AG04450 (cell line): ENCODE data around the gene MCUB. TPM values are rescaled to one million over a fixed set of nuclear protein-coding genes. Genes with fewer than 3 reads are reported as not detected.

Experiments used
- CTCF ChIA-PET: fragments of 300-600, 350-600 bp; formaldehyde crosslinking; extraction: SDS; loops from one replicate; lab custom pipeline; 2022; ENCODE audit warnings: antibody characterized with exemption, inconsistent platforms; lab: Charles Lee
- POLR2A ChIA-PET: fragments of 350-600 bp; formaldehyde crosslinking; extraction: SDS; loops from one replicate; lab custom pipeline; 2021; ENCODE audit warnings: antibody characterized with exemption, inconsistent platforms; lab: Yijun Ruan, JAX
- DNase-seq: peaks from one replicate; pipeline ENCODE4 v3.0.0-alpha.2; 2011; ENCODE audit warnings: low read depth, low spot score
- H3K27ac ChIP-seq: one replicate; pipeline ENCODE4 v1.5.1; 2012; ENCODE audit warnings: low read depth, low read length, control low read depth
- H3K27me3 ChIP-seq: one replicate; pipeline ENCODE4 v1.6.0; 2012; ENCODE audit warnings: low read length; ENCODE audit not compliant: control insufficient read depth, insufficient read depth
- H3K4me3 ChIP-seq: 2 replicates; pipeline ENCODE4 v1.5.1; 2011; ENCODE audit warnings: mild to moderate bottlenecking, low read depth, low read length, control low read depth
- H3K9me3 ChIP-seq: 2 replicates; pipeline ENCODE4 v1.5.1; 2012; ENCODE audit warnings: low read length; ENCODE audit not compliant: control insufficient read depth, insufficient read depth
- CTCF ChIP-seq: IDR thresholded peaks from 2 replicates; pipeline ENCODE4 v1.5.1; 2011; ENCODE audit warnings: low read depth, low read length, control low read depth, inconsistent platforms
- polyA plus RNA-seq: library from polyadenylated mRNA; depleted of rRNA; stranded (reverse); fragments of >200 nt; gene quantifications from 2 replicates; pipeline ENCODE4 v1.2.3, GENCODE V29; 2011

Gene MCUB
- polyA plus RNA-seq, 1 experiment, result 16.8 TPM

DNA sequence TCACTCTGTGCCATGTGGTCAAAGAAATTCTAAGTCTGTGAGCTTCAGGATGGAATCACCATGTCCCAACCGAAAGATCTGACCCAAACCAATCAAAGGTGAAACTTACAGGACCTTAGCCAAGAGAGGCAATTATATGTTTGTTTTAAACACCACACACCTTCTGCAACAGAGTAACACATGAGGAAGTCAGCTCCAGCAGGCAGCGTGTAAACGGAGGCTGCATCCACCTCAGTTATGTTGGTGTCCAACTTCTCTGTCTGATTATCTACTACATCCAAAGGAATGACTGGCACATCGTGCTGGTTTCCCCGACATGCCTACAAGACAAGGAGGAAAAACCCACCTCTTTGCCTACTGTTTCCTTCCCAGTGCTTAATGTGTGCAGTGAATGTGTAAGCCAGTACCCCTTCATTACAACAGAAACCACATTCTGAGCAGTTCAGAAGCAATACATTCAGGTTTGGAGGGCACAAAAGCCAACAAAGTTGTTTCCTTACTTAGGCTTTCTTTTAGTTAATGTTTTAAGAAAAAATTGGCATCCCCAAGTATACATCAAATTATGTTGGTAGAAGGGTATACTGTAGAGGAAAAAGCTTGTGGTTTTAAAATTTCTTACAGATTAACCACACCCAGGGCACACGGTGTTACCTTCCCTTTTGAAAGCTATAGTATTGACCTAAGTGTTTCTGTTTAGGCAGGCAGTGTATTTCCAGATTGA is 130.8 kb downstream of the MCUB start:
- no peak overlapping the region for H3K27ac ChIP-seq
- ChIA-PET POLR2A (no interaction called here), CTCF (interaction anchor here (1.0 kb wide), 1 partner anchor 10 kb away, joined by 3 read pairs; no protein-coding TSS in a partner anchor)
- DNase-seq, result no peak
- no peaks in the 10 kb centered on the region for H3K9me3 ChIP-seq
- H3K27me3 ChIP-seq, result no peaks in the 10 kb centered on the region
- no peak overlapping the region for H3K4me3 ChIP-seq
- no peak for TF ChIP-seq CTCF

- ChIA-PET POLR2A (no interaction called here), CTCF (interaction anchor here (1.0 kb wide), 1 partner anchor 9 kb away, joined by 3 read pairs; no protein-coding TSS in a partner anchor)
- no peaks in the 10 kb centered on the region for H3K9me3 ChIP-seq
- H3K27me3 ChIP-seq, result no peaks in the 10 kb centered on the region
- no peak for DNase-seq
- no peak overlapping the region for H3K27ac ChIP-seq
- H3K4me3 ChIP-seq, result no peak overlapping the region
- TF ChIP-seq CTCF, result no peak
These were observed 131.4 kb downstream of the MCUB start for GRCh38 chr4:109691411-109691920.

GRCh38 chr4:109698656-109699055 is 138.6 kb downstream of the MCUB start:
- H3K27me3 ChIP-seq, result no peaks in the 10 kb centered on the region
- no peak for DNase-seq
- H3K4me3 ChIP-seq, result no peak overlapping the region
- no peaks in the 10 kb centered on the region; the same call in 1 of the 2 replicates for H3K9me3 ChIP-seq
- POLR2A ChIA-PET, result no interaction called here
- TF ChIP-seq CTCF, result no peak
- CTCF ChIA-PET, result no interaction called here
- H3K27ac ChIP-seq, result no peak overlapping the region

DNA sequence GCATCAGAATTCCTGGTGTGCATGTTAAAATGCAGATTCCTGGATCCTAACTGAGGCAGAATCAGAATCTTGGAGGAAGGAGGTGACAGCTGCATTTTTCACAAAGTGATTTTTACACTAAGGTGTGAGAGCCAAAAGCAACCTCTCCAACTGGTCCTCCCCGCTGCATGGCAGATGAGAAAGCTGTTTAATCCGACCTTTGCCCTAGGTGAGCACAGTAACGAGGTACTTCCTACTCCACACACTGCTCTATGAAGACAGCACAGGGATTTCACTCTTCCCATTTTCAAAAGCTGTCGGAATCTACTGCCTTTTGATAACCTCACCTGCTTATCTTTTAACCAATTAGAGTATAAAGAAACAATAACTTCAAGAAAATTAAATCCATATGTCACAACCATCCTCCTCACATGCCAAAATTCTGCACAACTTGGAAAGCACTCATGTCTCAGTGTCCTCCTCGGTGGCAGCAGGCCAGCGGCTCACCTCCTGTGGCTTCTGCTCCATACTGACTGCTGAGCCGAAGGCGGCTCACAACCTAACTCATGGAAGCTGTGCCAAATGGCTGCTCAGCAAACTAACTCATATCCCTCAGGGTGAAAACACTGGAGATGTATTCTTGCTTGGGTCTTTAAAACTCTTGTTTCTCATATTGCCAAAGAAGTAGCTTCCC is 139.6 kb downstream of the MCUB start:
- no peak for TF ChIP-seq CTCF
- ChIA-PET CTCF (interaction anchor here (0.6 to 4.9 kb wide), 7 partner anchors 9 to 644 kb away, joined by 3 to 28 read pairs (median 3); no protein-coding TSS in a partner anchor), POLR2A (no interaction called here)
- Histone ChIP-seq H3K9me3 (no peaks in the 10 kb centered on the region; the same call in 1 of the 2 replicates), H3K27me3 (no peaks in the 10 kb centered on the region), H3K27ac (no peak overlapping the region), H3K4me3 (no peak overlapping the region)
- no peak for DNase-seq
